Endothelial cell of umbilical vein (primary cell): ENCODE measurements around the gene EHD1. TPM values are rescaled to one million over a fixed set of nuclear protein-coding genes. Genes with fewer than 3 reads are reported as not detected.

ENCODE experiments used
- BruUV-seq: library from RNA; stranded (reverse); fragments of 400-500 nt; replicated peaks from 2 replicates; lab custom pipeline; 2021; lab: Mats Ljungman, UMichigan
- CTCF ChIA-PET: fragments of 300-600, 350-600 bp; sonication (Branson Sonifier 250); formaldehyde crosslinking; loops from one replicate; lab custom pipeline; 2021; ENCODE audit warnings: antibody characterized with exemption, inconsistent platforms; lab: Charles Lee
- POLR2A ChIA-PET: fragments of 300-600, 350-600 bp; sonication (Branson Sonifier 250); formaldehyde crosslinking; loops from one replicate; lab custom pipeline; 2021; ENCODE audit warnings: antibody characterized with exemption, inconsistent platforms; lab: Charles Lee
- DNase-seq: peaks from one replicate; pipeline ENCODE4 v3.0.0-alpha.2; 2011; ENCODE audit warnings: low read depth, low spot score
- FAIRE-seq: peaks from 2 replicates; lab custom pipeline; 2011; peaks lifted over from hg19 to GRCh38; lab: Jason Lieb, UNC
- H2AFZ ChIP-seq: 2 replicates; pipeline ENCODE4 v1.6.0; 2012; ENCODE audit warnings: low read depth, low read length, control low read depth, inconsistent platforms
- H3K27ac ChIP-seq: 2 replicates; pipeline ENCODE4 v1.5.1; 2011; ENCODE audit warnings: low read depth, mild to moderate bottlenecking, control low read depth, low read length, moderate library complexity; ENCODE audit not compliant: insufficient read depth
- H3K27me3 ChIP-seq, 2 experiments: 2 replicates each; pipeline versions ENCODE4 v1.6.0 to v1.6.1; 2011; ENCODE audit warnings: low read length in 2 of 2, mixed read lengths in 1 of 2; ENCODE audit not compliant: control insufficient read depth in 2 of 2, insufficient read depth in 2 of 2
- H3K36me3 ChIP-seq, 2 experiments: 2 replicates in 1 of 2; 3 replicates in 1 of 2; pipeline ENCODE4 v1.5.1; 2011; ENCODE audit warnings: low read length in 2 of 2, mild to moderate bottlenecking in 1 of 2, moderate library complexity in 1 of 2; ENCODE audit not compliant: control insufficient read depth in 2 of 2, insufficient read depth in 2 of 2; ENCODE audit errors: extremely low read depth in 1 of 2
- H3K4me1 ChIP-seq: 3 replicates; pipeline ENCODE4 v1.5.1; 2011; ENCODE audit warnings: mild to moderate bottlenecking, low read length; ENCODE audit not compliant: control insufficient read depth, insufficient read depth; ENCODE audit errors: extremely low read depth
- H3K4me2 ChIP-seq: 2 replicates; pipeline ENCODE4 v1.6.1; 2011; ENCODE audit warnings: low read length, control low read depth, mixed read lengths; ENCODE audit not compliant: insufficient read depth
- H3K4me3 ChIP-seq, 3 experiments: fragments of 200-600 bp in 1 of 3; sonication (generic), shearing (Covaris generic) in 1 of 3; replicated peaks in 1 of 3; 2 replicates each; pipeline ENCODE4 v1.5.1; 2011 to 2016; ENCODE audit warnings: control low read depth in 3 of 3, low read length in 3 of 3, mild to moderate bottlenecking in 2 of 3, inconsistent platforms in 1 of 3, low read depth in 1 of 3, moderate library complexity in 1 of 3; ENCODE audit not compliant: insufficient read depth in 1 of 3
- H3K79me2 ChIP-seq: 2 replicates; pipeline ENCODE4 v1.6.0; 2012; ENCODE audit warnings: low read length, inconsistent platforms; ENCODE audit not compliant: control insufficient read depth, insufficient read depth
- H3K9ac ChIP-seq: replicated peaks from 2 replicates; pipeline ENCODE3; 2011; ENCODE audit warnings: low read length, control low read depth; ENCODE audit not compliant: insufficient read depth; ENCODE audit errors: extremely low read depth
- H3K9me1 ChIP-seq: replicated peaks from 3 replicates; pipeline ENCODE4 v1.6.0; 2011; ENCODE audit warnings: mild to moderate bottlenecking, low read length; ENCODE audit not compliant: control insufficient read depth, insufficient read depth; ENCODE audit errors: extremely low read depth
- H3K9me3 ChIP-seq: replicated peaks from 2 replicates; pipeline ENCODE4 v1.5.1; 2012; ENCODE audit warnings: low read length, inconsistent platforms; ENCODE audit not compliant: control insufficient read depth, insufficient read depth
- H4K20me1 ChIP-seq: replicated peaks from 2 replicates; pipeline ENCODE3; 2011; ENCODE audit warnings: mild to moderate bottlenecking, low read length; ENCODE audit not compliant: control insufficient read depth, insufficient read depth; ENCODE audit errors: extremely low read depth
- EZH2 ChIP-seq: IDR thresholded peaks from 2 replicates; pipeline ENCODE4 v1.6.1; 2012; ENCODE audit warnings: borderline replicate concordance, low read depth, mild to moderate bottlenecking, moderate library complexity, low read length, inconsistent platforms; ENCODE audit not compliant: severe bottlenecking
- FOS ChIP-seq: IDR thresholded peaks from 2 replicates; pipeline ENCODE4 v1.6.1; 2011; ENCODE audit warnings: mild to moderate bottlenecking, low read length, moderate library complexity, borderline replicate concordance; ENCODE audit not compliant: insufficient read depth
- GATA2 ChIP-seq: IDR thresholded peaks from 2 replicates; pipeline ENCODE4 v1.7.0; 2011; ENCODE audit warnings: low read depth, mild to moderate bottlenecking, moderate library complexity, mixed read lengths, low read length; ENCODE audit not compliant: insufficient read length, insufficient read depth
- JUN ChIP-seq: IDR thresholded peaks from 2 replicates; pipeline ENCODE4 v1.6.1; 2011; ENCODE audit warnings: borderline replicate concordance, low read depth; ENCODE audit not compliant: insufficient read length, insufficient read depth
- MAX ChIP-seq: IDR thresholded peaks from 2 replicates; pipeline ENCODE4 v1.6.1; 2011; ENCODE audit not compliant: insufficient read depth, insufficient read length
- MYC ChIP-seq: IDR thresholded peaks from one replicate; pipeline ENCODE4 v1.6.1; 2011; ENCODE audit warnings: mild to moderate bottlenecking, low read depth, low read length
- POLR2A ChIP-seq: IDR thresholded peaks from 2 replicates; pipeline ENCODE4 v1.6.1; 2012; ENCODE audit warnings: low read depth, mild to moderate bottlenecking, control low read depth, low read length
- POLR2AphosphoS5 ChIP-seq: IDR thresholded peaks from 2 replicates; pipeline ENCODE4 v1.6.1; 2012; ENCODE audit warnings: low read depth, mild to moderate bottlenecking, control low read depth, low read length, moderate library complexity; ENCODE audit not compliant: insufficient read depth
- dilution Hi-C: fragments of 300-500 bp; cut with MboI; formaldehyde crosslinking; loops from one replicate; pipeline ENCODE4 v1.15.0; 2019; ENCODE audit warnings: low sequenced_read_pairs; ENCODE audit not compliant: extremely low pct_ligation_motif_present
- intact Hi-C: fragments of 100-400 bp; cut with micrococcal nuclease; formaldehyde crosslinking; loops from one replicate; pipeline ENCODE4 v1.10.0; 2022
- polyA plus RNA-seq, 4 experiments: library from polyadenylated mRNA; depleted of rRNA in 3 of 4; stranded (reverse) in 3 of 4; unstranded in 1 of 4; fragments of >200 nt; gene quantifications; 2 replicates each; pipeline versions ENCODE4 v1.2.1 to v1.2.3, GENCODE V29; 2011 to 2012; ENCODE audit warnings: missing spikeins in 1 of 4
- total RNA-seq: library from RNA; stranded (reverse); gene quantifications from 2 replicates; pipeline ENCODE4 v1.2.3, GENCODE V29; 2021
- TF ChIP-seq, protein P1 (sequence below), 2 donors: IDR thresholded peaks; 1 replicate in 1 of 2; 2 replicates in 1 of 2; pipeline ENCODE4 v1.5.1; 2011; ENCODE audit warnings: low read length in 2 of 2, mild to moderate bottlenecking in 2 of 2, moderate library complexity in 2 of 2, control low read depth in 1 of 2, inconsistent platforms in 1 of 2, low read depth in 1 of 2; ENCODE audit not compliant: insufficient read depth in 1 of 2; ENCODE audit errors: extremely low read depth in 1 of 2

Gene EHD1
- total and polyA plus RNA-seq, 2 donors (not counting 3 experiments of a cell fraction or from before 2014, with no cell fraction given) = 109 to 136 TPM

DNA sequence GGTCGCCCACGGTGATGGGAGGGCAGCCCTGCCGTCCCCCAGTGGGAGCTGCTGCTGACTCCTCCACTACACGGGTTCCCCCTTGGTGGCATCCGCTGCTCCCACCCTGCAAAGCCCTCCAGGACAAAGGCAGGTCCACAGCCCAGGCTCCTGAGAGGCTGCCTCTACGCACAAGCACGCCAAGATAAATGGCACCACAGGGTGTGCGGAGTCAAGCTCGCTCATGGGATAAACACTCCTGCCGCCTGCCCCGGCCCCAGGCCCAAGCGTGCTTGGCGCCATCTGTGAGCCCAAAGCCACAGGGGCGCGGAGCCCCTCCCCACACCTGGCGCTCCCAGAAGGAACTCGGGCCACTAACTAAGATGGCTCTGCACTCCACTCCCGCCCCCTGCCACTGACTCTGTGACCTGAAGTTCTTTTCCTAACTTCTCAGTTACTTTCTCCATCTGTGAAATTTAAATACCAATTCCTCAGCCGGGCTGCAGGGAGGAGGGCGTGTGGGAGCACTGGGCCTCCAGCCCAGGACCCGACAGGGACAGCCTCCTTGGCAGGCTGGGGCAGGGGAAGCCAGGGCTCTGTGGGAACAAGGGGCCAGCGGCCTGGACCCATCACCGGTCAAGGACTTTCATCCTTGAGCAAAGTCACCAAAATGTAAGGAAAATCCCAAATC, 14.9 kb downstream of the EHD1 start:
- ChIA-PET POLR2A (interaction anchor here (0.7 to 1.2 kb wide), 2 partner anchors 14 to 15 kb away, joined by 3 to 5 read pairs; partner anchors contain the start of gene EHD1), CTCF (interaction anchor here (1.2 to 1.9 kb wide), 5 partner anchors 8 to 25 kb away, joined by 5 to 12 read pairs (median 7); no protein-coding TSS in a partner anchor)
- peaks cover 39% of the 10 kb centered on the region for H3K4me1 ChIP-seq
- H3K79me2 ChIP-seq = peaks cover 80% of the 10 kb centered on the region
- H3K36me3 ChIP-seq = peaks cover 0 to 13% of the 10 kb centered on the region in 2 experiments
- H3K27me3 ChIP-seq = no peaks in the 10 kb centered on the region
- DNase-seq = no peak
- intact Hi-C loops = no loop called here
- H3K9ac ChIP-seq = no peak overlapping the region
- TF ChIP-seq POLR2A = no peak
- TF ChIP-seq, protein P1, sequence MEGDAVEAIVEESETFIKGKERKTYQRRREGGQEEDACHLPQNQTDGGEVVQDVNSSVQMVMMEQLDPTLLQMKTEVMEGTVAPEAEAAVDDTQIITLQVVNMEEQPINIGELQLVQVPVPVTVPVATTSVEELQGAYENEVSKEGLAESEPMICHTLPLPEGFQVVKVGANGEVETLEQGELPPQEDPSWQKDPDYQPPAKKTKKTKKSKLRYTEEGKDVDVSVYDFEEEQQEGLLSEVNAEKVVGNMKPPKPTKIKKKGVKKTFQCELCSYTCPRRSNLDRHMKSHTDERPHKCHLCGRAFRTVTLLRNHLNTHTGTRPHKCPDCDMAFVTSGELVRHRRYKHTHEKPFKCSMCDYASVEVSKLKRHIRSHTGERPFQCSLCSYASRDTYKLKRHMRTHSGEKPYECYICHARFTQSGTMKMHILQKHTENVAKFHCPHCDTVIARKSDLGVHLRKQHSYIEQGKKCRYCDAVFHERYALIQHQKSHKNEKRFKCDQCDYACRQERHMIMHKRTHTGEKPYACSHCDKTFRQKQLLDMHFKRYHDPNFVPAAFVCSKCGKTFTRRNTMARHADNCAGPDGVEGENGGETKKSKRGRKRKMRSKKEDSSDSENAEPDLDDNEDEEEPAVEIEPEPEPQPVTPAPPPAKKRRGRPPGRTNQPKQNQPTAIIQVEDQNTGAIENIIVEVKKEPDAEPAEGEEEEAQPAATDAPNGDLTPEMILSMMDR (IDR thresholded peaks at IDR 0.05; ENCODE audit: extremely low read depth in 1 of 2, insufficient read depth in 1 of 2, low read depth in 1 of 2, low read length in 2 of 2) = no peak
- TF ChIP-seq POLR2AphosphoS5 = no peak
- no peak for TF ChIP-seq MYC
- no peak for TF ChIP-seq JUN
- TF ChIP-seq FOS = no peak
- no peak for TF ChIP-seq EZH2
- TF ChIP-seq MAX = no peak
- no peak for TF ChIP-seq GATA2
- peak overlapping the region; percentile 74 for H3K27ac ChIP-seq
- no TSS peak for BruUV-seq
- H4K20me1 ChIP-seq = no peaks in the 10 kb centered on the region
- dilution Hi-C loops = no loop called here
- no peak for FAIRE-seq
- H3K4me3 ChIP-seq = no peak overlapping the region
- H3K4me2 ChIP-seq = no peak overlapping the region
- no peaks in the 10 kb centered on the region for H3K9me3 ChIP-seq
- no peak overlapping the region for H2AFZ ChIP-seq
- no peaks in the 10 kb centered on the region for H3K9me1 ChIP-seq
